H1 (cell line): ENCODE results near the gene ANAPC13. TPM values are rescaled to one million over a fixed set of nuclear protein-coding genes. Genes with fewer than 3 reads are reported as not detected.

Experiments
- CTCF ChIA-PET: fragments of 300-600 bp; sonication (Branson Sonifier 250); formaldehyde crosslinking; loops from one replicate; lab custom pipeline; 2021; ENCODE audit not compliant: partially characterized antibody; lab: Charles Lee
- POLR2A ChIA-PET: fragments of 300-600 bp; sonication (Branson Sonifier 250); formaldehyde crosslinking; loops from one replicate; lab custom pipeline; 2021; ENCODE audit warnings: inconsistent platforms; ENCODE audit not compliant: partially characterized antibody; lab: Charles Lee
- DNase-seq, 2 experiments: peaks; one replicate each; pipeline versions ENCODE4 v3.0.0 to v3.0.0-alpha.2; 2010 to 2022; ENCODE audit warnings: low spot score in 2 of 2, low read depth in 1 of 2, mixed read lengths in 1 of 2
- FAIRE-seq: peaks from 2 replicates; lab custom pipeline; 2011; peaks lifted over from hg19 to GRCh38; lab: Jason Lieb, UNC
- H2AFZ ChIP-seq: 2 replicates; pipeline ENCODE4 v1.8.1; 2012; ENCODE audit warnings: low read length, inconsistent platforms
- H2AK5ac ChIP-seq: 2 replicates; pipeline ENCODE4 v1.6.1; 2013; ENCODE audit warnings: low read depth, low read length
- H2BK120ac ChIP-seq: replicated peaks from 2 replicates; pipeline ENCODE3; 2013; ENCODE audit warnings: low read depth, low read length, inconsistent platforms
- H2BK12ac ChIP-seq: 2 replicates; pipeline ENCODE4 v1.6.1; 2013; ENCODE audit warnings: low read depth, low read length
- H2BK15ac ChIP-seq: 2 replicates; pipeline ENCODE4 v1.6.1; 2013; ENCODE audit warnings: low read length
- H2BK20ac ChIP-seq: 2 replicates; pipeline ENCODE4 v1.6.1; 2013; ENCODE audit warnings: low read length
- H2BK5ac ChIP-seq: 2 replicates; pipeline ENCODE4 v1.6.1; 2013; ENCODE audit warnings: low read depth, low read length
- H3K14ac ChIP-seq: 2 replicates; pipeline ENCODE4 v1.6.1; 2013; ENCODE audit warnings: inconsistent platforms; ENCODE audit not compliant: insufficient read length
- H3K18ac ChIP-seq: 2 replicates; pipeline ENCODE4 v1.6.1; 2013; ENCODE audit warnings: low read length; ENCODE audit errors: extremely low read depth
- H3K23ac ChIP-seq: 2 replicates; pipeline ENCODE4 v1.6.1; 2013; ENCODE audit warnings: inconsistent platforms; ENCODE audit not compliant: insufficient read length
- H3K23me2 ChIP-seq: 2 replicates; pipeline ENCODE4 v1.6.1; 2013; ENCODE audit warnings: low read depth, low read length
- H3K27ac ChIP-seq: 2 replicates; pipeline ENCODE4 v1.6.1; 2011; ENCODE audit warnings: low read depth, low read length, inconsistent platforms
- H3K27me3 ChIP-seq, 4 experiments: replicated peaks in 1 of 4; 1 replicate in 1 of 4; 2 replicates in 3 of 4; pipeline versions ENCODE4 v1.6.1 to v1.8.1; 2011 to 2013; ENCODE audit warnings: low read length in 3 of 4, mild to moderate bottlenecking in 3 of 4, inconsistent platforms in 2 of 4, mixed read lengths in 2 of 4, moderate library complexity in 1 of 4; ENCODE audit not compliant: control insufficient read depth in 3 of 4, insufficient read depth in 3 of 4; ENCODE audit errors: extremely low read depth in 1 of 4
- H3K36me3 ChIP-seq, 4 experiments: 2 replicates each; pipeline versions ENCODE4 v1.6.1 to v1.8.1; 2011 to 2013; ENCODE audit warnings: mild to moderate bottlenecking in 4 of 4, low read length in 3 of 4, moderate library complexity in 2 of 4, control low read depth in 1 of 4, inconsistent platforms in 1 of 4; ENCODE audit not compliant: insufficient read depth in 4 of 4, control insufficient read depth in 2 of 4
- H3K4ac ChIP-seq: replicated peaks from 2 replicates; pipeline ENCODE3; 2013; ENCODE audit warnings: low read length, low read depth, mixed read lengths, inconsistent platforms; ENCODE audit not compliant: insufficient read length
- H3K4me1 ChIP-seq, 4 experiments: replicated peaks in 1 of 4; 1 replicate in 1 of 4; 2 replicates in 3 of 4; pipeline versions ENCODE4 v1.6.1 to v1.8.1; 2011 to 2013; ENCODE audit warnings: low read length in 3 of 4, inconsistent platforms in 2 of 4, mixed read lengths in 1 of 4; ENCODE audit not compliant: insufficient read depth in 4 of 4, control insufficient read depth in 3 of 4
- H3K4me2 ChIP-seq, 2 experiments: 2 replicates each; pipeline versions ENCODE4 v1.6.1 to v1.8.1; 2011 to 2013; ENCODE audit warnings: low read depth in 2 of 2, low read length in 2 of 2, control low read depth in 1 of 2, inconsistent platforms in 1 of 2, mild to moderate bottlenecking in 1 of 2; ENCODE audit not compliant: insufficient read depth in 1 of 2
- H3K4me3 ChIP-seq, 4 experiments: fragments of 200-600, 300-600 bp in 1 of 4; sonication (generic), shearing (Covaris generic), sonication (Bioruptor Twin) in 1 of 4; 2 replicates each; pipeline versions ENCODE4 v1.5.1 to v1.8.1; 2011 to 2016; ENCODE audit warnings: low read length in 4 of 4, low read depth in 3 of 4, control low read depth in 2 of 4, inconsistent platforms in 2 of 4, mild to moderate bottlenecking in 2 of 4, mixed read lengths in 1 of 4, moderate library complexity in 1 of 4; ENCODE audit not compliant: insufficient read depth in 2 of 4; ENCODE audit errors: extremely low read depth in 1 of 4
- H3K56ac ChIP-seq: replicated peaks from 2 replicates; pipeline ENCODE3; 2013; ENCODE audit warnings: low read depth, mild to moderate bottlenecking, mixed read lengths, low read length, inconsistent platforms; ENCODE audit not compliant: insufficient read length
- H3K79me1 ChIP-seq: 2 replicates; pipeline ENCODE4 v1.6.1; 2013; ENCODE audit warnings: low read depth, low read length, control low read depth
- H3K79me2 ChIP-seq, 2 experiments: 2 replicates each; pipeline versions ENCODE4 v1.6.1 to v1.8.1; 2012 to 2013; ENCODE audit warnings: low read length in 2 of 2, mild to moderate bottlenecking in 2 of 2, inconsistent platforms in 1 of 2; ENCODE audit not compliant: insufficient read depth in 2 of 2, control insufficient read depth in 1 of 2
- H3K9ac ChIP-seq, 4 experiments: replicated peaks in 1 of 4; 1 replicate in 1 of 4; 2 replicates in 3 of 4; pipeline versions ENCODE4 v1.6.1 to v1.8.1; 2011 to 2013; ENCODE audit warnings: low read depth in 3 of 4, low read length in 3 of 4, control low read depth in 2 of 4, mild to moderate bottlenecking in 2 of 4, moderate library complexity in 2 of 4, inconsistent platforms in 1 of 4; ENCODE audit errors: extremely low read depth in 1 of 4
- H3K9me3 ChIP-seq, 2 experiments: 2 replicates each; pipeline versions ENCODE4 v1.6.1 to v1.8.1; 2012 to 2013; ENCODE audit warnings: mild to moderate bottlenecking in 2 of 2, moderate library complexity in 2 of 2, control low read depth in 1 of 2, inconsistent platforms in 1 of 2, low read depth in 1 of 2, low read length in 1 of 2, mixed read lengths in 1 of 2; ENCODE audit not compliant: insufficient read depth in 2 of 2
- H4K20me1 ChIP-seq, 2 experiments: replicated peaks in 1 of 2; 2 replicates each; pipeline versions ENCODE3 to v1.8.1; 2011 to 2013; ENCODE audit warnings: inconsistent platforms in 2 of 2, low read length in 2 of 2, mild to moderate bottlenecking in 1 of 2; ENCODE audit not compliant: insufficient read depth in 2 of 2, control insufficient read depth in 1 of 2
- H4K5ac ChIP-seq: 2 replicates; pipeline ENCODE4 v1.6.1; 2013; ENCODE audit warnings: low read length, low read depth, mixed read lengths, inconsistent platforms; ENCODE audit not compliant: insufficient read length
- H4K8ac ChIP-seq: 2 replicates; pipeline ENCODE4 v1.8.0; 2013; ENCODE audit warnings: mild to moderate bottlenecking, moderate library complexity, low read length, inconsistent platforms; ENCODE audit not compliant: insufficient read depth; ENCODE audit errors: extremely low read depth
- H4K91ac ChIP-seq: replicated peaks from 2 replicates; pipeline ENCODE3; 2013; ENCODE audit warnings: low read length, mixed read lengths, inconsistent platforms; ENCODE audit not compliant: insufficient read length
- CREB1 ChIP-seq: IDR thresholded peaks from 2 replicates; pipeline ENCODE4 v1.6.1; 2012; ENCODE audit warnings: inconsistent platforms
- EGR1 ChIP-seq: IDR thresholded peaks from 2 replicates; pipeline ENCODE4 v1.6.1; 2011; ENCODE audit warnings: low read depth, low read length, borderline replicate concordance
- GABPA ChIP-seq: IDR thresholded peaks from 2 replicates; pipeline ENCODE4 v1.6.1; 2011; ENCODE audit warnings: mild to moderate bottlenecking, low read length, moderate library complexity, borderline replicate concordance; ENCODE audit not compliant: insufficient read depth
- MAFK ChIP-seq: IDR thresholded peaks from 2 replicates; pipeline ENCODE4 v1.6.1; 2012; ENCODE audit warnings: low read depth, mild to moderate bottlenecking, improper control_type of control experiment, low read length
- POLR2A ChIP-seq, 2 experiments: IDR thresholded peaks; 1 replicate in 1 of 2; 2 replicates in 1 of 2; pipeline ENCODE4 v1.6.1; 2011; ENCODE audit warnings: low read depth in 2 of 2, low read length in 2 of 2, mild to moderate bottlenecking in 2 of 2; ENCODE audit errors: control extremely low read depth in 1 of 2
- SIN3A ChIP-seq, 2 experiments: IDR thresholded peaks in 1 of 2; conservative IDR thresholded peaks in 1 of 2; 2 replicates each; pipeline ENCODE4 v1.6.1; 2011 to 2012; ENCODE audit warnings: low read length in 2 of 2, improper control_type of control experiment in 1 of 2, low read depth in 1 of 2, mild to moderate bottlenecking in 1 of 2
- ZNF274 ChIP-seq: IDR thresholded peaks from 2 replicates; pipeline ENCODE4 v1.7.0; 2012; ENCODE audit warnings: low read length, borderline replicate concordance; ENCODE audit errors: extremely low read depth
- WGBS, 2 experiments: shearing (Covaris generic) in 1 of 2; methylation state at CpG; one replicate each; pipeline versions ENCODE4 v1.1.6 to v1.1.7; 2013 to 2015; ENCODE audit warnings: low lambda C conversion rate in 2 of 2, mixed read lengths in 2 of 2, inconsistent platforms in 1 of 2, low coverage in 1 of 2, missing lambda C conversion rate in 1 of 2; ENCODE audit not compliant: insufficient replicate concordance in 2 of 2, insufficient coverage in 1 of 2, insufficient read length in 1 of 2; ENCODE audit errors: extremely low coverage in 1 of 2, missing lambda C conversion rate in 1 of 2; 5-methylcytosine and 5-hydroxymethylcytosine counted together
- polyA plus RNA-seq, 7 experiments: library from polyadenylated mRNA; depleted of rRNA in 3 of 7; stranded (reverse) in 5 of 7; unstranded in 2 of 7; fragments of >200 nt in 5 of 7; fragments of 200-250 nt in 2 of 7; gene quantifications; 1 replicate in 5 of 7; 2 replicates in 1 of 7; 4 replicates in 1 of 7; pipeline versions ENCODE4 v1.2.1 to v1.2.3, GENCODE V29; 2011 to 2013; ENCODE audit warnings: missing spikeins in 2 of 7, mixed read lengths in 2 of 7
- total RNA-seq: library from RNA; stranded (reverse); fragmentation: NEBNext Ultra II Directional; extraction: Animal tissue kit (Norgen Biotek cat#: 25700); gene quantifications from 2 replicates; pipeline ENCODE4 v1.2.1, GENCODE V29; 2021

The ANAPC13 gene
- total and polyA plus RNA-seq, 2 of the 8 experiments (the other 6 are each of a cell fraction or from before 2014, with no cell fraction given): 33.3 to 34.0 TPM

GRCh38 chr3:134446800-134447199, 39.0 kb downstream of the ANAPC13 start:
- H2BK120ac ChIP-seq: no peak overlapping the region
- no peak overlapping the region for H3K56ac ChIP-seq
- H3K4ac ChIP-seq: no peak overlapping the region
- H3K9me3 ChIP-seq: no peaks in the 10 kb centered on the region
- H2BK12ac ChIP-seq: no peak overlapping the region
- no peak overlapping the region for H2BK20ac ChIP-seq
- no peak overlapping the region for H4K91ac ChIP-seq
- WGBS, 2 experiments: 84% methylated on average over 3 of the region's 3 CpGs; no CpG with 5 or more reads in 1 of the 2 experiments
- no peak overlapping the region for H3K9ac ChIP-seq
- H3K23ac ChIP-seq: no peak overlapping the region
- H4K20me1 ChIP-seq: no peaks in the 10 kb centered on the region
- H3K27ac ChIP-seq: no peak overlapping the region
- H3K23me2 ChIP-seq: no peaks in the 10 kb centered on the region
- no peak overlapping the region for H2BK15ac ChIP-seq
- H3K18ac ChIP-seq: no peak overlapping the region
- H4K5ac ChIP-seq: no peak overlapping the region
- ChIA-PET CTCF (interaction anchor here (0.8 to 4.4 kb wide), 11 partner anchors 7 to 138 kb away, joined by 3 to 23 read pairs (median 6); no protein-coding TSS in a partner anchor), POLR2A (interaction anchor here (1.4 to 2.6 kb wide), 3 partner anchors 9 to 72 kb away, joined by 3 to 13 read pairs (median 5); partner anchors contain the start of gene AMOTL2)
- H2BK5ac ChIP-seq: no peak overlapping the region
- H3K4me1 ChIP-seq: peaks cover 0 to 3% (median 2%) of the 10 kb centered on the region in 4 experiments; a peak in 4 of 7 replicates
- FAIRE-seq (no peak), DNase-seq (peak in 1 of 2 experiments; percentile 23)
- H4K8ac ChIP-seq: no peak overlapping the region; the same call in 1 of the 2 replicates
- no peak overlapping the region for H2AFZ ChIP-seq
- no peak overlapping the region for H3K4me3 ChIP-seq
- TF ChIP-seq CREB1 (no peak), GABPA (no peak), SIN3A (conservative IDR thresholded peaks at IDR 0.05 in 1 of 2, IDR thresholded peaks at IDR 0.05 in 1 of 2; ENCODE audit: low read depth in 1 of 2, low read length in 2 of 2) (no peak), EGR1 (no peak), POLR2A (IDR thresholded peaks at IDR 0.05; ENCODE audit: control extremely low read depth in 1 of 2, low read depth in 2 of 2, low read length in 2 of 2) (no peak), ZNF274 (no peak), MAFK (no peak)
- H3K27me3 ChIP-seq: no peaks in the 10 kb centered on the region
- no peaks in the 10 kb centered on the region for H3K79me2 ChIP-seq
- H2AK5ac ChIP-seq: no peak overlapping the region
- H3K4me2 ChIP-seq: no peak overlapping the region
- H3K14ac ChIP-seq: no peak overlapping the region
- H3K79me1 ChIP-seq: no peaks in the 10 kb centered on the region
- H3K36me3 ChIP-seq: no peaks in the 10 kb centered on the region
